ENCODE measurements around the gene CDCA8.

Gene CDCA8

DNA sequence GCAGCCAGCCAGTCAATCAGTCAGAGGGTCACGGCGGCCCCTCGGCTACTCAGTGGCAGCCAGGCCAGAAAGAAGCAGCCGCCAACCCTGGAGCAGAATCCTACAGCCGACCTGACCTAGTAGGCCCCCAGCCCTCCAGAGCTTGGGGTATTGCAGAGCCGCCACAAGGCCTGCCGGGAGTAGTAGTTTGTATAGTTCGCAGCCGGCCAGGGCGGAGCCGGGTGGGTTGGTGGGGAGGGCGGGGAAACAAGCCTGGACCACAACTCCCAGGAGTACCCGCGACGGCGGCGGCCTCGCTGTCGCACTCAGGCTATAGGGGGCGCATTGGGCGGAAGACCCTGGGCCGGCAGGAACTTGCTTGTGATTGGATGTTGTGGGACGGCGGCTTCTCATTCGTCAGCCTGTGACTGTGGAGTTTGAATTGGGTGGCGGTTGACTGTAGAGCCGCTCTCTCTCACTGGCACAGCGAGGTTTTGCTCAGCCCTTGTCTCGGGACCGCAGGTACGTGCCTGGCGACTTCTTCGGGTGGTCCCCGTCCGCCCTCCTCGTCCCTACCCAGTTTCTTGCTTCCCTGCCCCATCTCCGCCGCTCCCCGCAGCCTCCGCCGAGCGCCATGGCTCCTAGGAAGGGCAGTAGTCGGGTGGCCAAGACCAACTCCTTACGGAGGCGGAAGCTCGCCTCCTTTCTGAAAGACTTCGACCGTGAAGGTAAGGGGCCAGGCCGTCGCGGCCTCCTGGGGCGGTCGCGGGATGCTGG is at the start of gene CDCA8:
Gene CDCA8 (plus strand): TSS at position 439 of the 756 bp plus-strand sequence. CDS start 175 bp downstream, at position 614.
- TF ChIP-seq, protein P1, sequence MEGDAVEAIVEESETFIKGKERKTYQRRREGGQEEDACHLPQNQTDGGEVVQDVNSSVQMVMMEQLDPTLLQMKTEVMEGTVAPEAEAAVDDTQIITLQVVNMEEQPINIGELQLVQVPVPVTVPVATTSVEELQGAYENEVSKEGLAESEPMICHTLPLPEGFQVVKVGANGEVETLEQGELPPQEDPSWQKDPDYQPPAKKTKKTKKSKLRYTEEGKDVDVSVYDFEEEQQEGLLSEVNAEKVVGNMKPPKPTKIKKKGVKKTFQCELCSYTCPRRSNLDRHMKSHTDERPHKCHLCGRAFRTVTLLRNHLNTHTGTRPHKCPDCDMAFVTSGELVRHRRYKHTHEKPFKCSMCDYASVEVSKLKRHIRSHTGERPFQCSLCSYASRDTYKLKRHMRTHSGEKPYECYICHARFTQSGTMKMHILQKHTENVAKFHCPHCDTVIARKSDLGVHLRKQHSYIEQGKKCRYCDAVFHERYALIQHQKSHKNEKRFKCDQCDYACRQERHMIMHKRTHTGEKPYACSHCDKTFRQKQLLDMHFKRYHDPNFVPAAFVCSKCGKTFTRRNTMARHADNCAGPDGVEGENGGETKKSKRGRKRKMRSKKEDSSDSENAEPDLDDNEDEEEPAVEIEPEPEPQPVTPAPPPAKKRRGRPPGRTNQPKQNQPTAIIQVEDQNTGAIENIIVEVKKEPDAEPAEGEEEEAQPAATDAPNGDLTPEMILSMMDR (IDR thresholded peaks at IDR 0.05) = peak; percentile 64

DNA sequence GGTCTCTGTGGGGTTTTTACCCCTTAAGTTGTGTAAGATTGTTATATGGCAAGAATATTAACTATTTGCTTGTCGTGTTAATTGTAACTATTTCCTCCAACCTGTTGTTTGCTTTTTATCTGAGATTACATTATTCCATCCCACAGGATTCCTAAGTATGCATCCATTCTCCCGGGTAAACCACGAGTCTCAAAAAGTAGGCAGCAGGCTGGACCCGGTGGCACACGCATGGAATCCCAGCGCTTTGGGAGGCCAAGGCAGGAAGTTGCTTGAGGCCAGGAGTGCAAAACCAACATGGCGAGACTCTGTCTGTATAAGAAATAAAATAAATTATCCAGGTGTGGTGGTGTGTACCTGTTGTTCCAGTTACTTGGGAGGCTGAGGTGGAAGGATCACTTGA is 45.0 kb upstream of the CDCA8 start:
- TF ChIP-seq, protein P1 (IDR thresholded peaks at IDR 0.05) = no peak

DNA sequence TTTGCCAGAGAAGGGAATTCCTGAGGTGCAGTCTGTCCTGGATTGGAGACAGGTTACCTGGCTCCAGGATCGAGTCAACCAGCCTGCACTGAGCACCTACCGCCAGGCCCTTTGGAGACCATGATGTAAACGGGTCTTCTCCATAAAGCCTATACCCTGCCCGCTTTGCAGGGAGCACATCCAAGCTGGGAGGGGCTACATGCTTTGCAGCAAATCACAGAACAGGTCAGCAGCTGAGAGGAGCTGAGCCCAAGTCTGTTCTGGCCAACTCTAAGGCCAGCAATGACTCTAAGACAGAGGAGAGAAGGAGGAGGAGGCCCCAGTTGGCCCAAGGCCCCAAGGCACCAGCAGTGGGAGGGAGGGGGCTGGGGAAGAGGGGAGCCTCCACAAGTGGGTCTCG is 42.1 kb upstream of the CDCA8 start:
- TF ChIP-seq, protein P1 (IDR thresholded peaks at IDR 0.05) = no peak

DNA sequence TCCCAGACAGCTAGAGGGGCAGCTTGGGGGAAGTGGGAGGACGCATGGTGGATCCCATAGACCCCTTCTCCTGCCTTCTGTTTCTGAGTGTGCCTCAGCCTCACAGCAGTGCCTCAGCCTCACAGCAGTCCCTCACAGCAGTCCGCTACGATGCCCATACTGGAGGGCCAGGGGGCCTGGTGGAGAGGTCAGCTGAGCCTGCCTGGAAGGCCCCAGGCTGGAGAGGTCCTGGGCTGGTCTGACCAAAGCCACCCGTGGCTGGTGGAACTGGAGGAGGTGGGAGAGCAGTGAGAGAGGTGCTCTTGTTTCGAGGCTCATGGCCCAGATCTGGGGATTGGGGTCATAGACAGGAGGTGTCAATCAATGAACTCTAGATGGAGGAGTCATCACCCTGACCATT is 41.6 kb upstream of the CDCA8 start:
- TF ChIP-seq, protein P1 (IDR thresholded peaks at IDR 0.05) = no peak

DNA sequence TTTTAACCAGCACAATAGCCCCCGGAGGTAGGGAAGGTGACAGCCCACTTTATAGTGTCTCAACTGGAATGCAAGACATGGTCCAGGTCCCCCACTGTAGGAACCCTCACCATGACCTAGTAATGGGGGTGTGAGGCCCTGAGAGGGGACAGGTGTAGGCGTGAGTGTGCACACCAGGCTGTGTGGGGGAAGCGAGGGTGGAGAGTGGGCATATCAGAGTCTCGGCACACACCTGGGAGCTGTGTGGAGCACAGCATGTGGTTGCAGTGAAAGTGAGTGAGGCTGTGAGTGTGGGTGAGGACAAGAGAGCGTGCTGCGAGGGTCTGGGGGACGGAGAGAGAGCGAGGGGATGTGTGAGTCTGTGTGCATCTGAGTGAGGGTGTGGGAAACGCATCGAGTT is 40.5 kb upstream of the CDCA8 start:
- TF ChIP-seq, protein P1 (IDR thresholded peaks at IDR 0.05) = no peak

DNA sequence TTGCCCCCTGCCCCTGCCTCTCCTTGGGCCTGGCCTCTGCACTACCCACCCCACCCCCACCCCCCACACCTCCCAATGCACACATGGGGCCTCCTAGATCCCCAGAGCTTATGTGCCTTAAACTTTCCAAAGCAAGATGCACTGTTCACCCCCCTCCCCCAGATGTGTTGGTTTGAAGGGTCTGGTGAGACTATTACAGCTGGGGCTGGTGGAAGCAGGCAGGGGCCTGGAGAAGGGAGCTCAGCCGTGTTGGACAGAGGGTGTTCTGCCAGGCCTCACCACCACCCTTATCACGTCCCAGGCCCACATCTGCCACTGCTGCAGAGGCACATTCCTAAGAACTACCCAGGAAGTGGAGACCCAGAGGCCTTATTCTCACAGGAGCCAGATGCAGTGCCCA is 39.3 kb upstream of the CDCA8 start:
- TF ChIP-seq, protein P1 (IDR thresholded peaks at IDR 0.05) = no peak

DNA sequence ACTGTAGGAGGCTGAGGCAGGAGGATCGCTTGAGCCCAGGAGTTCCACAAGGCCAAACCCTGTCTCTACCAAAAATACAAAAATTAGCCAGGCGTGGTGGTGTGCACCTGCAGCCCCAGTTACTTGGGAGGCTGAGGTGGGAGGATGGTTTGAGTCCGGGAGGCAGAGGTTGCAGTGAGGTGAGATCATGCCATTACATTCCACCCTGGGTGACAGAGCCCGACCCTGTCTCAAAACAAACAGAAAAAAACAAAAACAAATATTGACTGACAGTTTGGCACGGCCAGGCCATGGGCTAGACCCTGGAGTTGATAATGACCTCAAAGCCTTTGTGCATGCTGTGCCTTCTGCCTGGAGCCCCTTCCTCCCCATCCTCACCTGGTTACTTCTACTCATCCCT is 38.4 kb upstream of the CDCA8 start:
- TF ChIP-seq, protein P1 (IDR thresholded peaks at IDR 0.05) = no peak

DNA sequence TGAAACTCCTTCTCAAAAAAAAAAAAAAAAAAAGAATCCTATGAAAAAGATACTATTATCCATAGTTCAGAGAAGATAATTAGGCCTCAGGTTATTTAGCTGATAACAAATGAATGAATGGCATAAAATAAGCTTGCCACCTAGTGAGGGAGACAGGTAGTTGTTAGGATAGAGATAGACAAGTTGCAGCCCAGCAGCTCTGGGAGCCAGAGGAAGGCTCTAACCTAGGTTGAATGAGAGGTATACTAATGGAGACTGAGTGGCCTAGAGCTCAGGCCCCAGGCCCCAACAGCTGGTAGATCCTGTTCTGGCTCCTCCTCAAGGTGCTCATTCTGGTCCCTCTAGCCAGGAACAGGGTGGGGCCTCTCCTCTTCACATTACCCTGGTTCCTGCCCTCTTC is 37.0 kb upstream of the CDCA8 start:
- TF ChIP-seq, protein P1 (IDR thresholded peaks at IDR 0.05) = no peak

Data from LNCAP (cell line).